Activated naive CD4-positive, alpha-beta T cell treated with anti-CD3 and anti-CD28 coated beads, Interleukin-2, amount 50 U/mL, for 72 hours (primary cell): Measurements from ENCODE around the gene MAGI2. TPM values are rescaled to one million over a fixed set of nuclear protein-coding genes. Genes with fewer than 3 reads are reported as not detected.

ENCODE experiments used
- ATAC-seq, 2 donors: fragments of 150-1000 bp; cut with Tn5 transposase; 2 replicates each; pipeline ENCODE4 v1.10.0; 2021; ENCODE audit warnings: mild to moderate bottlenecking in 2 of 2, moderate library complexity in 2 of 2
- DNase-seq, 2 donors: peaks; one replicate each; pipeline ENCODE4 v3.0.0; 2021 to 2022; ENCODE audit warnings: low spot score in 2 of 2
- H3K27ac Mint-ChIP-seq, 2 donors: one replicate each; pipeline ENCODE4 v1.8.0; 2022; ENCODE audit warnings: mild to moderate bottlenecking in 2 of 2, mixed read lengths in 2 of 2
- H3K36me3 Mint-ChIP-seq, 2 donors: one replicate each; pipeline ENCODE4 v1.8.0; 2022; ENCODE audit warnings: mixed read lengths in 2 of 2
- H3K9me3 Mint-ChIP-seq, 2 donors: one replicate each; pipeline ENCODE4 v1.8.0; 2022; ENCODE audit warnings: mixed read lengths in 2 of 2
- total RNA-seq, 2 donors: library from RNA; stranded (reverse); gene quantifications; one replicate each; pipeline ENCODE4 v1.2.3, GENCODE V29; 2022

The MAGI2 gene
- total RNA-seq, 2 donors from 2014 or later, result 0.16 TPM; not detected in 1

- ATAC-seq, result no peak
- no peak for DNase-seq
- no peaks in the 10 kb centered on the region for H3K9me3 Mint-ChIP-seq
- H3K36me3 Mint-ChIP-seq, result no peaks in the 10 kb centered on the region
- H3K27ac Mint-ChIP-seq, result no peak overlapping the region
These were observed 1285.6 kb downstream of the MAGI2 start for GRCh38 chr7:78167860-78168259.

- H3K27ac Mint-ChIP-seq, result no peak overlapping the region
- H3K9me3 Mint-ChIP-seq, result no peaks in the 10 kb centered on the region
- DNase-seq (no peak), ATAC-seq (no peak)
- H3K36me3 Mint-ChIP-seq, result no peaks in the 10 kb centered on the region
These were observed 1287.6 kb downstream of the MAGI2 start for GRCh38 chr7:78165854-78166253.

GRCh38 chr7:78165454-78165853, 1288.0 kb downstream of the MAGI2 start:
- Mint-ChIP-seq H3K9me3 (no peaks in the 10 kb centered on the region), H3K27ac (no peak overlapping the region), H3K36me3 (no peaks in the 10 kb centered on the region)
- DNase-seq, result no peak
- no peak for ATAC-seq

GRCh38 chr7:78164459-78164858, 1289.0 kb downstream of the MAGI2 start:
- H3K9me3 Mint-ChIP-seq, result no peaks in the 10 kb centered on the region
- H3K36me3 Mint-ChIP-seq, result no peaks in the 10 kb centered on the region
- H3K27ac Mint-ChIP-seq, result no peak overlapping the region
- no peak for ATAC-seq
- no peak for DNase-seq

GRCh38 chr7:78161781-78162180, 1291.7 kb downstream of the MAGI2 start:
- Mint-ChIP-seq H3K27ac (no peak overlapping the region), H3K9me3 (no peaks in the 10 kb centered on the region), H3K36me3 (no peaks in the 10 kb centered on the region)
- no peak for ATAC-seq
- DNase-seq, result no peak

- ATAC-seq (no peak), DNase-seq (no peak)
- no peak overlapping the region for H3K27ac Mint-ChIP-seq
- H3K36me3 Mint-ChIP-seq, result no peaks in the 10 kb centered on the region
- H3K9me3 Mint-ChIP-seq, result no peaks in the 10 kb centered on the region
These were observed 1293.9 kb downstream of the MAGI2 start for GRCh38 chr7:78159545-78159944.

GRCh38 chr7:78153285-78153684, 1300.2 kb downstream of the MAGI2 start:
- ATAC-seq (no peak), DNase-seq (no peak)
- Mint-ChIP-seq H3K36me3 (no peaks in the 10 kb centered on the region), H3K9me3 (no peaks in the 10 kb centered on the region), H3K27ac (no peak overlapping the region)

- no peak for ATAC-seq
- DNase-seq, result no peak
- Mint-ChIP-seq H3K36me3 (no peaks in the 10 kb centered on the region), H3K9me3 (no peaks in the 10 kb centered on the region), H3K27ac (no peak overlapping the region)
These were observed 1302.2 kb downstream of the MAGI2 start for GRCh38 chr7:78151229-78151628.

- no peaks in the 10 kb centered on the region for H3K9me3 Mint-ChIP-seq
These were observed 1303.7 kb downstream of the MAGI2 start for GRCh38 chr7:78149787-78150186.

GRCh38 chr7:78148166-78148894, 1305.1 kb downstream of the MAGI2 start:
- Mint-ChIP-seq H3K9me3 (no peaks in the 10 kb centered on the region), H3K36me3 (no peaks in the 10 kb centered on the region), H3K27ac (no peak overlapping the region)
- ATAC-seq, result no peak
- DNase-seq, result no peak

More at GRCh38 chr7:78149787-78150186, 1303.7 kb downstream of the MAGI2 start:
- no peaks in the 10 kb centered on the region for H3K36me3 Mint-ChIP-seq
- no peak for DNase-seq
- ATAC-seq, result no peak
- H3K27ac Mint-ChIP-seq, result no peak overlapping the region

GRCh38 chr7:78146546-78146945, 1306.9 kb downstream of the MAGI2 start:
- Mint-ChIP-seq H3K36me3 (no peaks in the 10 kb centered on the region), H3K9me3 (no peaks in the 10 kb centered on the region), H3K27ac (no peak overlapping the region)
- DNase-seq (no peak), ATAC-seq (no peak)

GRCh38 chr7:78143661-78144060, 1309.8 kb downstream of the MAGI2 start:
- no peak for ATAC-seq
- Mint-ChIP-seq H3K9me3 (no peaks in the 10 kb centered on the region), H3K36me3 (no peaks in the 10 kb centered on the region), H3K27ac (no peak overlapping the region)
- DNase-seq, result no peak

GRCh38 chr7:78141522-78142281, 1311.8 kb downstream of the MAGI2 start:
- ATAC-seq (no peak), DNase-seq (no peak)
- Mint-ChIP-seq H3K27ac (no peak overlapping the region), H3K9me3 (no peaks in the 10 kb centered on the region), H3K36me3 (no peaks in the 10 kb centered on the region)

- no peak overlapping the region for H3K27ac Mint-ChIP-seq
- no peak for DNase-seq
- ATAC-seq, result no peak
These were observed 1313.4 kb downstream of the MAGI2 start for GRCh38 chr7:78140109-78140508.

GRCh38 chr7:78139335-78139734, 1314.1 kb downstream of the MAGI2 start:
- Mint-ChIP-seq H3K9me3 (no peaks in the 10 kb centered on the region), H3K36me3 (no peaks in the 10 kb centered on the region), H3K27ac (no peak overlapping the region)
- DNase-seq (no peak), ATAC-seq (no peak)

More at GRCh38 chr7:78140109-78140508, 1313.4 kb downstream of the MAGI2 start:
- Mint-ChIP-seq H3K9me3 (no peaks in the 10 kb centered on the region), H3K36me3 (no peaks in the 10 kb centered on the region)

GRCh38 chr7:78134774-78135173, 1318.7 kb downstream of the MAGI2 start:
- H3K36me3 Mint-ChIP-seq, result no peaks in the 10 kb centered on the region
- ATAC-seq (no peak), DNase-seq (no peak)
- H3K27ac Mint-ChIP-seq, result no peak overlapping the region
- no peaks in the 10 kb centered on the region for H3K9me3 Mint-ChIP-seq

- Mint-ChIP-seq H3K36me3 (no peaks in the 10 kb centered on the region), H3K27ac (no peak overlapping the region), H3K9me3 (no peaks in the 10 kb centered on the region)
- DNase-seq (no peak), ATAC-seq (no peak)
These were observed 1319.2 kb downstream of the MAGI2 start for GRCh38 chr7:78134256-78134655.
